ENCODE data around the gene ASCC3.

The ASCC3 gene

DNA sequence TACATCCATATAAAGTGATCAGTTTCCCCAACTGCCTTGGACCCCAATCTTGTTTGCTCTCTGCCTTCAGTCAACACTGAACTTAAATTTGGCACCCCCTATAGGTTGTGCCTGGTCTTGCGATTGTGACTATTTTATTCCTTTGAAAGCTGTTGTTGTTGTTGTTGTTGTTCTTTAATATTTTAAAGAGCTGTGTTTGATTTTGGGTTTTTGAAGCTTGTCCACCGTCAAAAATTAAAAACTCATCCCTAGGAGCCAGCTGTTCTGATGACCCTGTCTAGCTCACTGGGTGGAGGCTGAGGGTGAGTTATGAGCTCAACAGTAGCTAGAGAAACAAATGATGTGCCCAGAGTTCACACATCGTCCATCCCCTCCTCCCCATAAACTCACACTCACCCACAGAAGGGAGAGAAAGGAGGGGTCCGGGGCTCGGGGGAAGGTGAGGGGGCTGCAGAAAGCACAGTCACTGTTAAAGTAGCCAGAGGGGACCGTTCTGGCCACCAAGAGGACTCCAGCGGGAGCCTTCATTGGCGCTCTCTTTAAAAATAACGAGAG lies 420.4 kb downstream of the ASCC3 start:
- TF ChIP-seq, protein P1, sequence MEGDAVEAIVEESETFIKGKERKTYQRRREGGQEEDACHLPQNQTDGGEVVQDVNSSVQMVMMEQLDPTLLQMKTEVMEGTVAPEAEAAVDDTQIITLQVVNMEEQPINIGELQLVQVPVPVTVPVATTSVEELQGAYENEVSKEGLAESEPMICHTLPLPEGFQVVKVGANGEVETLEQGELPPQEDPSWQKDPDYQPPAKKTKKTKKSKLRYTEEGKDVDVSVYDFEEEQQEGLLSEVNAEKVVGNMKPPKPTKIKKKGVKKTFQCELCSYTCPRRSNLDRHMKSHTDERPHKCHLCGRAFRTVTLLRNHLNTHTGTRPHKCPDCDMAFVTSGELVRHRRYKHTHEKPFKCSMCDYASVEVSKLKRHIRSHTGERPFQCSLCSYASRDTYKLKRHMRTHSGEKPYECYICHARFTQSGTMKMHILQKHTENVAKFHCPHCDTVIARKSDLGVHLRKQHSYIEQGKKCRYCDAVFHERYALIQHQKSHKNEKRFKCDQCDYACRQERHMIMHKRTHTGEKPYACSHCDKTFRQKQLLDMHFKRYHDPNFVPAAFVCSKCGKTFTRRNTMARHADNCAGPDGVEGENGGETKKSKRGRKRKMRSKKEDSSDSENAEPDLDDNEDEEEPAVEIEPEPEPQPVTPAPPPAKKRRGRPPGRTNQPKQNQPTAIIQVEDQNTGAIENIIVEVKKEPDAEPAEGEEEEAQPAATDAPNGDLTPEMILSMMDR (IDR thresholded peaks at IDR 0.05) = peak; percentile 71
- Mint-ChIP-seq H3K36me3 (ENCODE audit: low read depth) (no peaks in the 10 kb centered on the region), H3K4me1 (peaks cover 86% of the 10 kb centered on the region), H3K27ac (no peak overlapping the region), H3K9me3 (no peaks in the 10 kb centered on the region), H3K4me3 (peak overlapping the region; percentile 84), H3K27me3 (ENCODE audit: low read depth, poor library complexity) (peaks cover 54% of the 10 kb centered on the region)
- DNase-seq = no peak

DNA sequence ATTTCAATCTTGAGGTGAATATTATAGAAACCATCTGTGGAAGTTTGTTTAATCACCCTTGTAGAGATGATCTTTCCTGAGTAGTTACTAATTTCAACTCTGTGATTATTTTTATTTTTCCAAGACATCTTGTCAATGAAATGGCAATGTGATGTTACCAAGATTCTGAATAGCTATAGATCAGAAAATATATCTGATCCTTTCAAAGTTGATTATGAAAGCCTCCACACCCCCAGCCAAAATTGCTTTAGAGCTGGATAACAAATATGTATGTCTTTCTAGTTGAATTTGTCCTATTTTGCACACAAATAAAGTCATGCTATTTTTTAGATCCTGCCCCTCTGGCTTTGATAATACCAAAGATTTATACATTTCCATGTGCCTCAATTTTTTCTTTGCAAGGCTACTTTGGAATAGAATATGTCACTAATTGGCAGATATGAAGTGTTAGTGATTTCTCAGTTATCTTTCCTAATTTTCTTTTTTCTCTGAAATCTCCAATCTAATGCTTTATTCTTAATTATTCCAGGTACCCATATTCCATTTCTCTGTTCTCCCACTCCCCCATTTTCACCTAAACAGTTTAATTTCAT lies 421.4 kb downstream of the ASCC3 start:
- H3K4me1 Mint-ChIP-seq = peaks cover 88% of the 10 kb centered on the region
- no peak for DNase-seq
- no peak overlapping the region for H3K27ac Mint-ChIP-seq
- peaks cover 43% of the 10 kb centered on the region for H3K27me3 Mint-ChIP-seq (ENCODE audit: low read depth, poor library complexity)
- no peaks in the 10 kb centered on the region for H3K36me3 Mint-ChIP-seq (ENCODE audit: low read depth)
- TF ChIP-seq, protein P1 (IDR thresholded peaks at IDR 0.05) = no peak
- H3K9me3 Mint-ChIP-seq = no peaks in the 10 kb centered on the region
- peak overlapping the region; percentile 76 for H3K4me3 Mint-ChIP-seq

DNA sequence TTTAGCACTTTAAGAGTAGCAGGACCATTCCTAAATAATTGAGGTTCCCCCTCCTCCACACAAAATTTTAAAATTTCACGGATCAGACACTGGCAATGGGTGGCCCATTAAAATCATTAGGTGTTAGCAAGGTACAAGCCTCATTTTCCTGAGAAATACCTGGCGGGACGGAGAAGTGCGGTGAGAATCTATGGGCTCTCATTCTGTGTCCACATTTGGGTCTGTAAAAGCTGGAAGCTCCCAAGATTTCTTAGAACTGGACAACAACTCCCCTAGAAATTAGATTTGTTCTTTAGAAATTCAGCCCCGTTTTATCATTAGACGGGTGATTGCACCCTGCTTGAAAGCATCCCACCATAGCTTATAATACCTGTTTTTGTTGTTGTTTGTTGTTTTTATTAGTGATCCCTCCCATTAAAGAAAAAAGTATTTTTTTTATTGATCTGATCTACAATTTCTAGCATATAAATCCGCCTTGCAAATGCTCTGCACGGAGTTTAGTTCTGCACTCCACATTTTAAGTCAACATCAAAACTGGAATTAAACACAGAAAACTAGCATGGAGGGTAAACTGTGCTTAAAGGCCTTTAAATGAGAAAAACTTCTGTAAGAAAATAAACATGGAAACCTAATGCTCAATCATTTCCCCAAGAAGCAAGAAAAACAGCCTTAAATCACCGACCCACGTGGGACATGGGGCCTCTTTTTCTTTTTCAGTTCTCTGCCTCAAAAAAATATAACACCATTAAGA lies 422.1 kb downstream of the ASCC3 start:
- TF ChIP-seq, protein P1 (IDR thresholded peaks at IDR 0.05) = no peak
- H3K9me3 Mint-ChIP-seq = no peaks in the 10 kb centered on the region
- H3K4me1 Mint-ChIP-seq = peaks cover 93% of the 10 kb centered on the region
- H3K27ac Mint-ChIP-seq = no peak overlapping the region
- DNase-seq = no peak
- H3K36me3 Mint-ChIP-seq (ENCODE audit: low read depth) = no peaks in the 10 kb centered on the region
- peak overlapping the region; percentile 76 for H3K4me3 Mint-ChIP-seq
- peaks cover 37% of the 10 kb centered on the region for H3K27me3 Mint-ChIP-seq (ENCODE audit: low read depth, poor library complexity)
